Calu3 (cell line): Measurements from ENCODE around the gene EHMT1. TPM values are rescaled to one million over a fixed set of nuclear protein-coding genes. Genes with fewer than 3 reads are reported as not detected.

Experiments
- BruUV-seq: library from RNA; stranded (reverse); fragments of 400-500 nt; replicated peaks from 2 replicates; lab custom pipeline; 2021; lab: Mats Ljungman, UMichigan
- CTCF ChIA-PET: fragments of 300-600 bp; sonication (Branson Sonifier 250); formaldehyde crosslinking; loops from one replicate; lab custom pipeline; 2022; ENCODE audit warnings: antibody characterized with exemption; lab: Charles Lee
- DNase-seq: peaks from one replicate; pipeline ENCODE4 v3.0.0; 2022
- H3K27ac Mint-ChIP-seq: one replicate; pipeline ENCODE4 v1.8.0; 2022; ENCODE audit warnings: mixed read lengths; ENCODE audit not compliant: unreplicated experiment
- H3K27me3 Mint-ChIP-seq: one replicate; pipeline ENCODE4 v1.8.0; 2022; ENCODE audit warnings: mixed read lengths; ENCODE audit not compliant: unreplicated experiment
- H3K36me3 Mint-ChIP-seq: one replicate; pipeline ENCODE4 v1.8.0; 2022; ENCODE audit warnings: mild to moderate bottlenecking, moderate library complexity, mixed read lengths; ENCODE audit not compliant: insufficient read depth, unreplicated experiment
- H3K4me1 Mint-ChIP-seq: one replicate; pipeline ENCODE4 v1.8.0; 2022; ENCODE audit warnings: mild to moderate bottlenecking, low read depth, mixed read lengths; ENCODE audit not compliant: unreplicated experiment
- H3K4me3 Mint-ChIP-seq: one replicate; pipeline ENCODE4 v1.8.0; 2022; ENCODE audit warnings: mild to moderate bottlenecking, low read depth, moderate library complexity, mixed read lengths; ENCODE audit not compliant: unreplicated experiment
- H3K9me3 Mint-ChIP-seq: one replicate; pipeline ENCODE4 v1.8.0; 2022; ENCODE audit warnings: low read depth, mixed read lengths; ENCODE audit not compliant: unreplicated experiment
- intact Hi-C: fragments of 100-400 bp; cut with micrococcal nuclease; formaldehyde crosslinking; loops from one replicate; pipeline ENCODE4 v1.10.0; 2022; ENCODE audit not compliant: unreplicated experiment
- total RNA-seq: library from RNA; stranded (reverse); gene quantifications from 2 replicates; pipeline ENCODE4 v1.2.3, GENCODE V29; 2022
- TF ChIP-seq, protein P1 (sequence below): fragments of 200-600 bp; IDR thresholded peaks from one replicate; pipeline ENCODE4 v1.8.0; 2022; ENCODE audit warnings: antibody characterized with exemption; ENCODE audit not compliant: unreplicated experiment

EHMT1 gene
- total RNA-seq, 1 experiment from 2014 or later = 56.0 TPM

DNA sequence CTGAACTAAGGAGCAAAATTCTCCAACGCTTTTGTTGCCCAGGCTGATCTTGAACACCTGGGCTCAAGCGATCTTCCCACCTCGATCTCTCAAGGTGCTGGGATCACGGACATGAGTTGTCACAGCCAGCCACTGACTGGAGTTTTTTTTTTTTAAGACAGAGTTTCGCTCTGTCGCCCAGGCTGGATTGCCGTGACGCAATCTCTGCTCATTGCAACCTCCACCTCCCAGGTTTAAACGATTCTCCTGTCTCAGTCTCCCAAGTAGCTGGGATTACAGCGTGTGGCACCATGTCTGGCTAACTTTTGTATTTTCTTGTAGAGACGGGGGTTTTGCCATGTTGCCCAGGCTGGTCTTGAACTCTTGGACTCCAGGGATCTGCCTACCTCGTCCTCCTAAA, 58.2 kb downstream of the EHMT1 start:
- H3K27me3 Mint-ChIP-seq = no peaks in the 10 kb centered on the region
- H3K4me1 Mint-ChIP-seq = peaks cover 6% of the 10 kb centered on the region
- no peak overlapping the region for H3K4me3 Mint-ChIP-seq
- peaks cover 5% of the 10 kb centered on the region for H3K36me3 Mint-ChIP-seq
- TF ChIP-seq, protein P1, sequence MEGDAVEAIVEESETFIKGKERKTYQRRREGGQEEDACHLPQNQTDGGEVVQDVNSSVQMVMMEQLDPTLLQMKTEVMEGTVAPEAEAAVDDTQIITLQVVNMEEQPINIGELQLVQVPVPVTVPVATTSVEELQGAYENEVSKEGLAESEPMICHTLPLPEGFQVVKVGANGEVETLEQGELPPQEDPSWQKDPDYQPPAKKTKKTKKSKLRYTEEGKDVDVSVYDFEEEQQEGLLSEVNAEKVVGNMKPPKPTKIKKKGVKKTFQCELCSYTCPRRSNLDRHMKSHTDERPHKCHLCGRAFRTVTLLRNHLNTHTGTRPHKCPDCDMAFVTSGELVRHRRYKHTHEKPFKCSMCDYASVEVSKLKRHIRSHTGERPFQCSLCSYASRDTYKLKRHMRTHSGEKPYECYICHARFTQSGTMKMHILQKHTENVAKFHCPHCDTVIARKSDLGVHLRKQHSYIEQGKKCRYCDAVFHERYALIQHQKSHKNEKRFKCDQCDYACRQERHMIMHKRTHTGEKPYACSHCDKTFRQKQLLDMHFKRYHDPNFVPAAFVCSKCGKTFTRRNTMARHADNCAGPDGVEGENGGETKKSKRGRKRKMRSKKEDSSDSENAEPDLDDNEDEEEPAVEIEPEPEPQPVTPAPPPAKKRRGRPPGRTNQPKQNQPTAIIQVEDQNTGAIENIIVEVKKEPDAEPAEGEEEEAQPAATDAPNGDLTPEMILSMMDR = no peak
- CTCF ChIA-PET = no interaction called here
- no peaks in the 10 kb centered on the region for H3K9me3 Mint-ChIP-seq
- H3K27ac Mint-ChIP-seq = no peak overlapping the region
- BruUV-seq = no TSS peak
- intact Hi-C loops = no loop called here
- no peak for DNase-seq

DNA sequence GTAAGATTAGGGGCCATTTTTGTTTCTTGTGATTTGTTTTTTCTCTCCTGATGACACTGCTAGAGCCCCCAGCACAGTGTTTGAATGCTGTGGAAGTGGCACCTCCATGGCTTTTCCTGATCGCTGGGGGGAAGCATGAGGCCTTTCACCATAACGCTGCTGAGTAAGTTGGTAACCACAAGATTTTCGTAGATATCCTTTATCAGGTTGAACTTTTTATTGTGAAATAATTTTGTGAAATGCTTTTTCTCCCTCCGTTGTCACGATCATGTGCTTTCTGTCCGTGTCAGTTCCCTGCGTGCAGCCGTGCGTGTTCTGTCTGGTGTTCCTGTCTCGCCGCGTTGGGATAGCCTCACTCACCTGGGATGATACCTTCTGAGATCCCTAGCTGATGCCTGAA, 59.4 kb downstream of the EHMT1 start:
- H3K27ac Mint-ChIP-seq = no peak overlapping the region
- H3K36me3 Mint-ChIP-seq = peaks cover 5% of the 10 kb centered on the region
- H3K27me3 Mint-ChIP-seq = no peaks in the 10 kb centered on the region
- intact Hi-C loops = no loop called here
- TF ChIP-seq, protein P1 = no peak
- H3K4me1 Mint-ChIP-seq = peaks cover 3% of the 10 kb centered on the region
- BruUV-seq = no TSS peak
- CTCF ChIA-PET = interaction anchor here (0.7 kb wide), 1 partner anchor 59 kb away, joined by 3 read pairs; the partner anchor contains the start of gene EHMT1
- H3K4me3 Mint-ChIP-seq = no peak overlapping the region
- H3K9me3 Mint-ChIP-seq = no peaks in the 10 kb centered on the region
- DNase-seq = no peak

DNA sequence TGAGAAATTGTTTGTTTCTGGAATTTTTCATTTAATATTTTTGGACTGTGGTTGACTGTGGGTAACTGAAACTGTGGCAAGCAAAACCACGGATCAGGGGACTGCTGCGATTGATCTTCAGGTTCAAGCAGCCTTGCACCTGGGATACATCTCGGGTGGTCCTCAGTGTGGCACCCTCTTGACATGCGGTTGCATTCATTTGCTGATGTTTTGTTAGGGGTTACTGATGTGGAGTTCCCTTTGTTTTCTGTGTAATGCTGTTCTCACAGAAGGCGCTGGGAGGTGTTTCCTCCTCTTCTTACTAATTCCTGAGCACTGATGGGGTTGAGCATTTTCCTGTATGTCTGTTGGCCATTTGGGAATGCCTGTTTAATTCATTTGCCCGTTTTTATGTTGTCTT, 60.4 kb downstream of the EHMT1 start:
- no peaks in the 10 kb centered on the region for H3K4me1 Mint-ChIP-seq
- H3K27me3 Mint-ChIP-seq = no peaks in the 10 kb centered on the region
- no peak for DNase-seq
- intact Hi-C loops = no loop called here
- no peak overlapping the region for H3K27ac Mint-ChIP-seq
- H3K9me3 Mint-ChIP-seq = no peaks in the 10 kb centered on the region
- no peak overlapping the region for H3K4me3 Mint-ChIP-seq
- BruUV-seq = no TSS peak
- H3K36me3 Mint-ChIP-seq = peaks cover 5% of the 10 kb centered on the region
- TF ChIP-seq, protein P1 = no peak
- CTCF ChIA-PET = no interaction called here

DNA sequence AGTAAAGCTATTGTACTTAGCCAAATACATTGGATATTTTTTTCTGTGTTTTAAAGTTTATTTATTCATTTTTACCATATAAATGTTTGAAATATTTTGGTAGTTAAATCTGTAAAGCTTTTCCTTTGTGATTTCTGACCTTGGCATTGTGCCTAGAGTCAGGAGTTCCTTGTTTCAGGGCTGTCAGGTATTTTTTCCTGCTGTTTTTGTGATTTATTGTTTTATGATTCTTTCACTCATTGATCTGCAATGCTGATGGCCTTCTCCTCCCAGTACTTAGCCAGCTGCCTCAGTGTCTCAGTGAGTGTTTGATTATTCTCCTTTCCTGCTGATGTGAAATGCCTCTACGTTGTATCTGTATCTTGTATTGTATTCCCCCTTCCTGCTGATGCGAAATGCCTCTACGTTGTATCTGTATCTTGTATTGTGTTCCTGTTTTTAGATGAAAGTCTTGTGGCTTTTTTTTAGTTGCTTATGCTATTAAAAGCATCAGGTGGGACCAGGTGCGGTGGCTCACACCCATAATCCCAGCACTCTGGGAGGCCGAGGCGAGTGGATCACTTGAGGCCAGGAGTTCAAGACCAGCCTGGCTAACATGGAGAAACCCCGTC, 61.0 kb downstream of the EHMT1 start:
- intact Hi-C loops = no loop called here
- TF ChIP-seq, protein P1 = no peak
- Mint-ChIP-seq H3K36me3 (peaks cover 5% of the 10 kb centered on the region), H3K27ac (no peak overlapping the region), H3K9me3 (no peaks in the 10 kb centered on the region), H3K4me1 (no peaks in the 10 kb centered on the region), H3K27me3 (no peaks in the 10 kb centered on the region), H3K4me3 (no peak overlapping the region)
- DNase-seq = no peak
- BruUV-seq = no TSS peak
- CTCF ChIA-PET = no interaction called here
